ENCODE data around the gene KIF14.

Gene KIF14, protein sequence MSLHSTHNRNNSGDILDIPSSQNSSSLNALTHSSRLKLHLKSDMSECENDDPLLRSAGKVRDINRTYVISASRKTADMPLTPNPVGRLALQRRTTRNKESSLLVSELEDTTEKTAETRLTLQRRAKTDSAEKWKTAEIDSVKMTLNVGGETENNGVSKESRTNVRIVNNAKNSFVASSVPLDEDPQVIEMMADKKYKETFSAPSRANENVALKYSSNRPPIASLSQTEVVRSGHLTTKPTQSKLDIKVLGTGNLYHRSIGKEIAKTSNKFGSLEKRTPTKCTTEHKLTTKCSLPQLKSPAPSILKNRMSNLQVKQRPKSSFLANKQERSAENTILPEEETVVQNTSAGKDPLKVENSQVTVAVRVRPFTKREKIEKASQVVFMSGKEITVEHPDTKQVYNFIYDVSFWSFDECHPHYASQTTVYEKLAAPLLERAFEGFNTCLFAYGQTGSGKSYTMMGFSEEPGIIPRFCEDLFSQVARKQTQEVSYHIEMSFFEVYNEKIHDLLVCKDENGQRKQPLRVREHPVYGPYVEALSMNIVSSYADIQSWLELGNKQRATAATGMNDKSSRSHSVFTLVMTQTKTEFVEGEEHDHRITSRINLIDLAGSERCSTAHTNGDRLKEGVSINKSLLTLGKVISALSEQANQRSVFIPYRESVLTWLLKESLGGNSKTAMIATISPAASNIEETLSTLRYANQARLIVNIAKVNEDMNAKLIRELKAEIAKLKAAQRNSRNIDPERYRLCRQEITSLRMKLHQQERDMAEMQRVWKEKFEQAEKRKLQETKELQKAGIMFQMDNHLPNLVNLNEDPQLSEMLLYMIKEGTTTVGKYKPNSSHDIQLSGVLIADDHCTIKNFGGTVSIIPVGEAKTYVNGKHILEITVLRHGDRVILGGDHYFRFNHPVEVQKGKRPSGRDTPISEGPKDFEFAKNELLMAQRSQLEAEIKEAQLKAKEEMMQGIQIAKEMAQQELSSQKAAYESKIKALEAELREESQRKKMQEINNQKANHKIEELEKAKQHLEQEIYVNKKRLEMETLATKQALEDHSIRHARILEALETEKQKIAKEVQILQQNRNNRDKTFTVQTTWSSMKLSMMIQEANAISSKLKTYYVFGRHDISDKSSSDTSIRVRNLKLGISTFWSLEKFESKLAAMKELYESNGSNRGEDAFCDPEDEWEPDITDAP (N-terminal part only)

DNA sequence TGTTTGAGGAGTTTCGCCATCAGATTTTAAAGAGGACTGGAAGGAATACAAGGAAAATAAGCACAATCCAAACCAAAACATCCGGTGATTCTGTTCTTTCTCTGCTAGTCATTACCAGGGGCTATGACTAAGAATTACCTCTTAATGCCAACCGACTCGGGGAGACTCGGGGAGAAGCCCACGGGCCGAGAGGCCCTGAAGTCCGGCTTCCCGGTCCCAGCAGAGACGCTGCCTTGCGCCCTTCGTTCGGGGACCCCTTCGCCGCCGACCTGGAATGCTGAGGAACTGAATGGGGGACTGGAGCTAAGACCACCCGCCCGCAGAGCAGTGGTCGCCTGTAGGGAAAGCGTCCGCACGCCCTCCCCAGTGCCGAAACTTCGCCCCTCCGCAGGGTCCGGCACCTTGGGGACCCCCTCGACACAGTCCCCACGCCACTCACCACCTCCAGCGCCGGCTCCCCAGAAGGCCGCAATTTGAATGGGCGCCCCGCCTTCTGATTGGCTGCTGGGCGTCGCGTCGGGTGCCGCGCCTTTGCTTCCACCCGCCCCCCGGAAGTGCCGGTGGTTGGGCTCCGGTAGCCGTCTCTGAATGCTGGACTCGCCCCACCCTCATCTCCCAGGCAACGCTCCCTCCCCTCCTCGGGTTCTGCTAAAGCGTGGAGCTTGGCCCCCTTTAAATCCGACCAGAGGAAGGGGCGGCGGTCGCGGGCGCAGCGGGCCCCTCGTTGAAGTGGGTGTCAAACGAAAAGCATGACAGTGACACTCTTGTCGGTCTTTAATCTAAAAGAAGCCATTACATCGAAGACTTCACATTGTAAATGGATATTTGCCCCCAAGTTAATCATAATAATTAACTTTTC is at the start of gene KIF14:
KIF14 (minus strand) TSS at position 479 of the 859 bp plus-strand sequence. CDS start 2,028 bp downstream, outside the sequence.
- peak; percentile 86 for DNase-seq

DNA sequence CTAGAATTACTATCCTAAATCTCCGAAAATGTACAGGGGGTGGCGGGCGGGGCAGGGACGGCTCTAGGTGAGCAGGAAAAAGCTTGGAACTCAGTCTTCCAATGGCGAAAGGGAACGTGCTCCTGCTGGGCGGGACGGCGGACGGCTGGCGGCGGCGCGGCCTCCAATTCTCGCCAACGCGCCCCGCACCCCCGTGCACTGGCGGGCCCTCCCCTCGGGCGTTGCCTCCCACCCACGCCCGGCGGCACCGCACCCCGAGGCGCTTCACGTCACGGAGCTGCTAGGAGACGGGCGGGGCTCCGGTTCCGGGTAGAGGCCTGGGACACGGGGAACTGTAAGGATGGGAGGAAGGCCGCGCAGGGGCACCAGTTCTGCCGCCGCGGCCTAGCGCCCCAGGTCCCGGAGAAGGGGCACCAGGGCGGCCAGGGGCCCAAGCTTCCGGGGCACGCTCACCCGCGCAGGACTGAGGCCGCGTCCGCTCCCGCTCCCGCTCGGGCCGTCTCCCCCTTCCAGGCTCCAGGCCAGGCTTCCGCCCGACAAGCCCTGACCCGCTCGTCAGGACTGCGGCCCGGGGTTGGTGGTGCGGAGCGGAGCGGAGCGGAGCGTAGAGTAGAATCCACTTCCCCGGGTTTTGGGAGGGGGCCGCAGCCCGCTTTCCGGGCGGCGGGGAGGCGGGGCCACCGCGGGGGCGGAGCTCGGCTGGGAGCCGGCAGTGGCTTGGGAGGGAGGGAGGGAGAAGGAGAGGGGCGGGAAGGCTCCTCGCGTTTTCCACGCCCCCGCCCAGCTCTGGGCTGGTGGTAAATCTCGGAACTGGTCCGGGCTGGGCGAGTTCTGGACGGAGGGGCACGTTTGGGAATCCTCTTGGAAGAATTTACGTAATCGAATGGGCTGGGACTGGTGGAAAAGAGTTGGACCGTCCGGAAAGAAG is 49.0 kb upstream of the KIF14 start, which contains the start of gene DDX59:
DDX59 (minus strand) TSS at position 594 of the 928 bp plus-strand sequence. CDS start 3,167 bp downstream, outside the sequence.
- peak; percentile 94 for DNase-seq

GRCh38 chr1:200668514-200669313 is 48.2 kb upstream of the KIF14 start:
- no peak for DNase-seq

DNA sequence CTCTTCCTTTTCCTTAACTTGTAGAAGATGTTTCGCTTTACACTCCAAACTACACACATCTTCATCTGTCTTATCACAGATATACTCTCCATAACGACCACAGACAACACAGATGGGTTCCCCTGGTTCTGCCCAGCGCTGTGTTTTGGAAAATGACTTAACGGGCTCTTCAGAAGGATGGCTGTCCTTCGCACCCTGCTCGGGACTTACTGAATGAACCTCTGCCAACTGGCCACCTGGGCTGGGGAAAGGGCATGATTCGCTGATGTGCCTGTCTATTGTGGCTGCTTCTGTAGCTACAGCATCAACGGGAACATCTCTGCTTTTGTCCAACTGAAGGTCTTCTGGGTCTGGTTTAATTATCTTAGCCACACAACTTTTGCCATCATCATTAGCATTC is 45.8 kb upstream of the KIF14 start:
- DNase-seq = no peak

- DNase-seq = no peak
These were observed 45.3 kb upstream of the KIF14 start for GRCh38 chr1:200665861-200666260.

DNA sequence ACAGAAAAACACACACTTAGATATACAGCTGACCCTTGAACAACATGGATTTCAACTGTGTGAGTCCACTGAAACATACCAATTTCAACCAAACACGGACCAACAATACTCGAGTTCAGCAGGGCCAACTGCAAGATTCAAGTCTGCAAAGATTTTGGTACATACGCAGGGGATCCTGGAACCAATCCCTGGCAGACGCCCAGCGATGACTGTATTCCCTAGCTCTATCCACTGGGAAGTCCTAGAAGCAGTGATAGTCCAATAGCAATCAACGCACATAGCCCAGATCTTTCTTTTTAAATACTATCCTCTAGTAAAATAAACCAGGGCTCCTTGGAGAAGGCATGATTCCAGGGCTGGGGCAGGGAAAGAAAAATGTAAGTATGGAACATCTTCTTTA is 40.2 kb upstream of the KIF14 start:
- DNase-seq = no peak

- DNase-seq = no peak
These were observed 38.7 kb upstream of the KIF14 start for GRCh38 chr1:200659269-200659668.

DNA sequence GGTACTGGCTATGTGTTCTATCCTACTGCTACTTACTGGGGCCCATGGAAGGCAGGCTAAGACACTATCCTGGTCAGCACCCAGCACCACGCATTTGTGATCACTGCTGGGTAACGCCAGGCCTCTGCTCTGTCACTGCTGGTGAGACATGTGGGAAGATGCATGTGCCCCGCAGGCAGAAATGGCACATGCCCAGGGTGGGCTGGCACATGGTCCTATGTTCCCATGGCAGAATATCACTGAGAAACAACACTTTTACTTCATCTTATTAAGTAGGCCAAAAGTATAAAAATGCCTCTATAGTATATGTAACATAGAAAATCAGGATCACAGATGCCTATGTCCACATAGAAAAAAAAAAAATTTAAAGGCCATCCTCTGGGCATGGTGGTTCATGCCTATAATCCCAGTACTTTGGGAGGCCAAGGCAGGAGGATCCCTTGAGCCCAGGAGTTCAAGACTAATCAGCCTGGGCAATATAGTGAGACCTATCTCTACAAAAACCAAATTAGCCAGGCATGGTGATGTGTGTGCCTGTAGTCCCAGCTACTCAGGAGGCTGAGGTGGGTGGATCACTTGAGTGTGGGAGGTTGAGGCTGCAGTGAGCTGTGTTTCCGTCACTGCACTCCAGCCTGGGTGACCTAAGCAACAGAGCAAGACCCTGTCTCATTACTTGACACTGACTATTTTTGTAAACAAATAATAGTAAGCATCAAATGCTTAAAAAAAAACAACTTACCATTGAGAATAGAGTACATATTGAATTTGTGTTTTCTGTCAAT is 37.7 kb upstream of the KIF14 start:
- DNase-seq = no peak

DNA sequence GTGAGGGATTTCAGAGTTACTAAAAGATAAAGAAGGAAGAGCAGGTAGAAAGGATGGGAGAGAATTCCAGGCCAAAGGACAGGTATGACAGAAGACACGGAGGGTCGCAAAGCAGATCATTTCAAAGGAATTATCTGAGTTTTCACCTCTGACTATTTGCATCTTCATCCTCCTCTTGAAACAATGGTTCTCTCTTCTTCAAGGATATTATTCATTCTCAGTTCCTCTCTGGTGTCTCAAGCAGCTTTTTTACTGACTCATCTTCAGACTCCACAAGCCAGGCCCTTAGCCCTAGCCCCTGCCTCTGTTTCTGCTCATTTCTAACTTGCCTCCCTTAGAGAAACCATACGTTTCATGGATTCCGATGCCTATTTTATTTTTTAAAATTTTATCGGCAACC is 34.1 kb upstream of the KIF14 start:
- DNase-seq = no peak

GRCh38 chr1:200653022-200653462 is 32.5 kb upstream of the KIF14 start:
- no peak for DNase-seq

- DNase-seq = no peak
These were observed 31.8 kb upstream of the KIF14 start for GRCh38 chr1:200652378-200652777.

- DNase-seq = no peak
These were observed 26.0 kb upstream of the KIF14 start for GRCh38 chr1:200646515-200646914.

GRCh38 chr1:200644021-200644420 is 23.5 kb upstream of the KIF14 start:
- no peak for DNase-seq

DNA sequence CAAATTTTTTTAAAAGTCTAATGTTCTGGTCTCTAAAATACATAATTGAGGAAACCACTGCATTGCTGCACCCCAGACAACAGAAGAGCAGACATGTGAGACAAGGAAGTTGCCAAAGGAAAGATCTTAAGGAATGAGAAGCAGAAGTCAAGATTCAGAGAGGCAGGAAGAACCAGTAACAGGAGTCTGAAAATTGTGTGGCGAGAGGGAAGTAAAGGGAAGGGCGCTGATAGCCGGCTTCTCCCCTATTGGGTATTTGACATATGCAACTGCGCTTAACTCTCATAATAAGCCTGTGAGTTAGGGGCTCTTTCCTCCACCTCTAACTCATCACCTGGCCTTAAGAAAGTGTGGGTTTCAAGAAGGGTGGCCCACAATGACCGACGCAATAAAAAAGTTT is 21.9 kb upstream of the KIF14 start:
- DNase-seq = no peak

- no peak for DNase-seq
These were observed 20.4 kb upstream of the KIF14 start for GRCh38 chr1:200640963-200641401.

DNA sequence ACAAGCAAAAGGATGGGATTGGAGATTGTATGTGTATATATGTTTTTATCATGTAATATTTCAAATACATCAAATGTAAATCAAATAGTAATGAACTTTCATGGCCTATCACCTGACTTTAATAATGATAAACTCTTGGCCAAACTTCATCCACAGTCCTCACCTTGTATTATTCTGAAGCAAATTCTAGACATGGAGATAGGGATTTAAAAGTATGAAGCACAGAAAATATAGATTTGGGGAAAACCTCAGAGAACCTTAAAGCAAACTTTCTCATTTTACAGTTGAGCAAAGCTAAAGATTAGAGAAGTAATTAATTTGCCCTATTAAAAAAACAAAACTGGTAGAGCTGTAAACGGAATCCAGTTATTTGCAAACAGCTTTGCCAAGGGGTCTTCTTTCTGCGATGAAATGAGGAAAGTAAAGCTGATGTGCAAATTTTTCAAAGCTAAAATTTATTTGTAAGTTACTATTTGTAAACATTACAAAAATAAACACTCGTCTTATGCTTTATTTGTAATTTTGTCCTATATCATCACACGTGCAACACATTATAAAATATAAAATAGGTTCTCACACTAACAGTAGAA is 19.9 kb upstream of the KIF14 start:
- no peak for DNase-seq

DNA sequence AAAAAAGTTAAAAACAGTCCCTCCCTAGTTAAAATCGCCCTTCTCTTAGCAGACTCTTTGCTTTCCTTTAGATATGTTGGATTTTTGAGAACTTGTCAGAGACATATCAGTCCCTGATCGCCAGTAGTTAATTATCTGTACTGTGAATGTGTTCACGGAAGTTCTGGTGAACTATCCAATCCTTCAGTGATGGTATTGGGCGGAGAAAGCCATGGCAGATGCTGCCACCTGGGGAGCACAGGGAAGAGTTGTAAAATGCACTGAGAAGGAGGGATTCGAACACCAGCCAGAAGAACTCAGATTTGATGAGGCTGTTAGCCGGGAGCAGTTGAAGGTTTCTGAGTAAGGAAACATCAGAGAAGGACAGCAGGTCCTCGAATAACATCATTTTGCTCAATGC is 17.5 kb upstream of the KIF14 start:
- DNase-seq = no peak

DNA sequence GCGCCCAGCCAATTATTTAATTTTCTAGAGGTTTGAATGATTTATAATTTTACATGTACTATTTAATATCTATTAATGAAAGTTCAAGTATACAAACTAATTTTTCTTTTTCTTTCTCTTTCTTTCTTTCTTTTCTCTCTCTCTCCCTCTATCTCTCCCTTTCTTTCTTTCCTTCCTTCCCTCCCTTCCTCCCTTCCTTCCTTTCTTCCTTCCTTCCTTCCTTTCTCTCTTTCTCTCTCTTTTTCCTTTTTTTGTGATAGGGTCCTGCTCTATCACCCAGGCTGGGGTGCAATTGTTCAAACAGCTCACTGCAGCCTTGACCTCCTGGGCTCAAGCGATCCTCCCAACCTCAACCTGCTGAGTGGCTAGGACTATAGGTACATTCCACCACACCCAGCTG is 16.1 kb upstream of the KIF14 start:
- DNase-seq = no peak
